ENCODE data around the gene PGBD4. TPM values are rescaled to one million over a fixed set of nuclear protein-coding genes. Genes with fewer than 3 reads are reported as not detected.

The PGBD4 gene
- total RNA-seq, 4 donors from 2014 or later: 0.83 to 2.9 (median 1.8) TPM

GRCh38 chr15:34102175-34102925 is 467 bp downstream of the PGBD4 start:
- H3K27ac ChIP-seq: peak overlapping the region; percentile 77 to 80 (median 78)
- no peak for TF ChIP-seq CTCF (IDR thresholded peaks at IDR 0.05)
- no peak for TF ChIP-seq POLR2A (IDR thresholded peaks at IDR 0.05)
- no peak for DNase-seq
- no peaks in the 10 kb centered on the region for H3K9me3 ChIP-seq
- H3K4me1 ChIP-seq: peaks cover 0 to 21% (median 2%) of the 10 kb centered on the region in 4 donors
- H3K4me3 ChIP-seq: peak overlapping the region; percentile 72 to 92 (median 76)
- no peaks in the 10 kb centered on the region for H3K27me3 ChIP-seq
- H3K36me3 ChIP-seq: no peaks in the 10 kb centered on the region

GRCh38 chr15:34106423-34106822 is 4.5 kb downstream of the PGBD4 start:
- no peak for DNase-seq
- Histone ChIP-seq H3K4me3 (no peak overlapping the region), H3K36me3 (no peaks in the 10 kb centered on the region), H3K27ac (no peak overlapping the region), H3K4me1 (peaks cover 0 to 5% (median 0%) of the 10 kb centered on the region in 4 donors), H3K27me3 (no peaks in the 10 kb centered on the region), H3K9me3 (no peaks in the 10 kb centered on the region)
- TF ChIP-seq POLR2A (IDR thresholded peaks at IDR 0.05): no peak
- TF ChIP-seq CTCF (IDR thresholded peaks at IDR 0.05): no peak

- no peak for TF ChIP-seq POLR2A (IDR thresholded peaks at IDR 0.05)
- no peak for TF ChIP-seq CTCF (IDR thresholded peaks at IDR 0.05)
- no peaks in the 10 kb centered on the region for H3K36me3 ChIP-seq
- no peak for DNase-seq
- no peaks in the 10 kb centered on the region for H3K9me3 ChIP-seq
- peaks cover 0 to 5% (median 0%) of the 10 kb centered on the region in 4 donors for H3K4me1 ChIP-seq
- H3K4me3 ChIP-seq: no peak overlapping the region
- no peaks in the 10 kb centered on the region for H3K27me3 ChIP-seq
- no peak overlapping the region for H3K27ac ChIP-seq
These were observed 5.4 kb downstream of the PGBD4 start for GRCh38 chr15:34107315-34107714.

- no peak for DNase-seq
- Histone ChIP-seq H3K4me3 (no peak overlapping the region), H3K4me1 (no peaks in the 10 kb centered on the region), H3K27me3 (no peaks in the 10 kb centered on the region), H3K36me3 (no peaks in the 10 kb centered on the region), H3K9me3 (no peaks in the 10 kb centered on the region), H3K27ac (no peak overlapping the region)
- TF ChIP-seq POLR2A (IDR thresholded peaks at IDR 0.05) (no peak), CTCF (IDR thresholded peaks at IDR 0.05) (peak in 5 of 6 experiments; percentile 27 to 52 (median 43))
These were observed 8.1 kb downstream of the PGBD4 start for GRCh38 chr15:34109797-34110663.

- no peak overlapping the region for H3K4me3 ChIP-seq
- no peak overlapping the region for H3K27ac ChIP-seq
- no peaks in the 10 kb centered on the region for H3K36me3 ChIP-seq
- DNase-seq: no peak
- H3K4me1 ChIP-seq: no peaks in the 10 kb centered on the region
- no peaks in the 10 kb centered on the region for H3K9me3 ChIP-seq
- no peaks in the 10 kb centered on the region for H3K27me3 ChIP-seq
- no peak for TF ChIP-seq CTCF (IDR thresholded peaks at IDR 0.05)
- TF ChIP-seq POLR2A (IDR thresholded peaks at IDR 0.05): no peak
These were observed 9.6 kb downstream of the PGBD4 start for GRCh38 chr15:34111488-34111887.
